IPS-18a (cell line): Measurements from ENCODE around the gene MRPL23.

ENCODE experiments used
- H3K27ac ChIP-seq: one replicate; pipeline ENCODE4 v1.5.1; 2013; ENCODE audit warnings: low read length
- H3K27me3 ChIP-seq: one replicate; pipeline ENCODE4 v1.6.1; 2013; ENCODE audit warnings: mild to moderate bottlenecking, low read length; ENCODE audit not compliant: control insufficient read depth, insufficient read depth
- H3K36me3 ChIP-seq: one replicate; pipeline ENCODE4 v1.6.1; 2013; ENCODE audit warnings: low read depth, low read length; ENCODE audit not compliant: control insufficient read depth
- H3K4me1 ChIP-seq: one replicate; pipeline ENCODE4 v1.6.1; 2013; ENCODE audit warnings: low read depth, low read length; ENCODE audit not compliant: control insufficient read depth
- H3K4me3 ChIP-seq: one replicate; pipeline ENCODE4 v1.5.1; 2013; ENCODE audit warnings: low read length
- H3K9ac ChIP-seq: one replicate; pipeline ENCODE4 v1.6.1; 2013; ENCODE audit warnings: mild to moderate bottlenecking, low read length, moderate library complexity
- H3K9me3 ChIP-seq: one replicate; pipeline ENCODE4 v1.6.1; 2013; ENCODE audit warnings: low read depth, low read length; ENCODE audit not compliant: control insufficient read depth

Gene MRPL23

DNA sequence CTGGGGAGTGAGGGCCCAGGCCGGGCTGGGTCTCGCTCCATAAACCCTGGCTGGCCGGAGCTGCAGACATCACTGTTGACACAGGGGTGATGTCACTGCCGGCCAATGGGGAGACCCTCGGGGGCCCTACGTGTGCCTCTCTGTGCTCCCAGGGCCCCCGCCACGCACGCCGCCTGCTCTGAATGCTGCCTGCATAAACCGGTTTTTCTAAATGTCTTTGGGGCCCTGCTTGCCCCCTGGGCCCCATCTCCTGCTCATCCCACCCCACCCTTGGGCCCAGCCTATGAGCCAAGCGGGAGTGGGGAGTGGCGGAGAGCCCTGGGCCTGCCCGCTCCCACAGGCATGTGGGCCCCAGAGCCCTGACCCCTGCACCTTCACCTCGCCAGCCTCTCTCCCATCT, 42.8 kb downstream of the MRPL23 start:
- Histone ChIP-seq H3K4me3 (no peak overlapping the region), H3K9me3 (no peaks in the 10 kb centered on the region), H3K27ac (no peak overlapping the region), H3K9ac (no peak overlapping the region), H3K27me3 (no peaks in the 10 kb centered on the region), H3K4me1 (no peaks in the 10 kb centered on the region), H3K36me3 (no peaks in the 10 kb centered on the region)

- H3K36me3 ChIP-seq: no peaks in the 10 kb centered on the region
- no peaks in the 10 kb centered on the region for H3K27me3 ChIP-seq
- no peak overlapping the region for H3K4me3 ChIP-seq
- H3K27ac ChIP-seq: no peak overlapping the region
- H3K4me1 ChIP-seq: no peaks in the 10 kb centered on the region
- H3K9ac ChIP-seq: no peak overlapping the region
- no peaks in the 10 kb centered on the region for H3K9me3 ChIP-seq
Measured at GRCh38 chr11:1990872-1991578, 43.9 kb downstream of the MRPL23 start.

- Histone ChIP-seq H3K27ac (no peak overlapping the region), H3K27me3 (no peaks in the 10 kb centered on the region), H3K4me1 (no peaks in the 10 kb centered on the region), H3K9ac (no peak overlapping the region), H3K36me3 (no peaks in the 10 kb centered on the region), H3K4me3 (no peak overlapping the region), H3K9me3 (no peaks in the 10 kb centered on the region)
Measured at GRCh38 chr11:1992111-1992510, 45.0 kb downstream of the MRPL23 start.

- no peak overlapping the region for H3K9ac ChIP-seq
- H3K27me3 ChIP-seq: no peaks in the 10 kb centered on the region
- H3K36me3 ChIP-seq: no peaks in the 10 kb centered on the region
- no peak overlapping the region for H3K4me3 ChIP-seq
- H3K4me1 ChIP-seq: no peaks in the 10 kb centered on the region
- no peak overlapping the region for H3K27ac ChIP-seq
- no peaks in the 10 kb centered on the region for H3K9me3 ChIP-seq
Measured at GRCh38 chr11:1994121-1994520, 47.0 kb downstream of the MRPL23 start.

GRCh38 chr11:1997755-1998154, 50.6 kb downstream of the MRPL23 start, which contains the start of gene H19:
TSS of gene H19 (minus strand) at chr11:1997842.
- Histone ChIP-seq H3K27ac (no peak within 1 kb of the TSS), H3K36me3 (no peaks in the 10 kb centered on the region), H3K4me3 (no peak within 1 kb of the TSS), H3K9ac (no peak within 1 kb of the TSS), H3K4me1 (no peaks in the 10 kb centered on the region), H3K27me3 (no peaks in the 10 kb centered on the region), H3K9me3 (no peaks in the 10 kb centered on the region)

DNA sequence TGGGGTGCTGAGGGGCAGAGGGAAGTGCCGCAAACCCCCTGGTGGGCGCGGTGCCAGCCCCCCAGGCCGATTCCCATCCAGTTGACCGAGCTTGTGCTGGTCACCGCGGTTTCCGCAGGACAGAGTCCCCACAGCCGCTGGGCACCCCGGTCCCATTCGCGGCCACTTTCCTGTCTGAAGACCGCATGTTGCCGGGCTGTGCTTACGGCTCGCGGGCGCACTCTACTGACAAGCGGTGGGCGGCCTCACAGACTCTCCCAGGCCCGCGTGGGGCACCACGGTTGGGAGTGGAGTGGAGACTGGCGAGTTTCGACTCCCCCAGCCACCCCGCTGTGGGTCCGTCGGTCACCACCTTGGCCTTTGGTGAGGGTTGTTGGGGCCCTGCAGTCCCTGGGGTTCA, 51.2 kb downstream of the MRPL23 start:
- Histone ChIP-seq H3K4me1 (no peaks in the 10 kb centered on the region), H3K27me3 (no peaks in the 10 kb centered on the region), H3K4me3 (no peak overlapping the region), H3K9ac (no peak overlapping the region), H3K27ac (no peak overlapping the region), H3K36me3 (no peaks in the 10 kb centered on the region), H3K9me3 (no peaks in the 10 kb centered on the region)

- Histone ChIP-seq H3K9me3 (no peaks in the 10 kb centered on the region), H3K36me3 (no peaks in the 10 kb centered on the region), H3K4me1 (no peaks in the 10 kb centered on the region), H3K9ac (no peak overlapping the region), H3K4me3 (no peak overlapping the region), H3K27me3 (no peaks in the 10 kb centered on the region), H3K27ac (no peak overlapping the region)
Measured at GRCh38 chr11:1998861-1999260, 51.7 kb downstream of the MRPL23 start.

- Histone ChIP-seq H3K27me3 (no peaks in the 10 kb centered on the region), H3K36me3 (no peaks in the 10 kb centered on the region)
Measured at GRCh38 chr11:2002042-2002776, 55.1 kb downstream of the MRPL23 start.

GRCh38 chr11:2002807-2003206, 55.7 kb downstream of the MRPL23 start:
- Histone ChIP-seq H3K4me3 (no peak overlapping the region), H3K36me3 (no peaks in the 10 kb centered on the region), H3K27ac (no peak overlapping the region), H3K4me1 (no peaks in the 10 kb centered on the region), H3K27me3 (no peaks in the 10 kb centered on the region), H3K9ac (no peak overlapping the region), H3K9me3 (no peaks in the 10 kb centered on the region)

More at GRCh38 chr11:2002042-2002776, 55.1 kb downstream of the MRPL23 start:
- Histone ChIP-seq H3K9ac (no peak overlapping the region), H3K27ac (no peak overlapping the region), H3K9me3 (no peaks in the 10 kb centered on the region), H3K4me3 (no peak overlapping the region), H3K4me1 (no peaks in the 10 kb centered on the region)

DNA sequence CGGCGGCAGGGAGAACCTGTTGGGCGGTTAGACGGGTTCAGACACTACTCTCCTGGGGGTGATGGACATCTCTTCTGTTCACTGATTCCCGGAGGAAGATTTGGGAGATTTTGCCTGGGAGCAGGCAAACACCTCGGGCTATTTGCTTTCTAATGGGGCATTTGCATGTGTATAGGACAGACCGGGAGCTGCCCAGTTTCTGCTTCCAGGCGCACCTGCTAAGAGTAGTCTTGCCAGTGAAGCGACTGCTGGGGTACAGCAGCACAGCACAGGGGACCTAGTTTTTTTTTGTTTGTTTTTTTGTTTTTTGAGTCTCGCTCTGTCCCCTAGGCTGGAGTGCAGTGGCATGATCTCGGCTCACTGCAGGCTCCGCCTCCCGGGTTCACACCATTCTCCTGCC, 57.3 kb downstream of the MRPL23 start:
- no peak overlapping the region for H3K9ac ChIP-seq
- no peaks in the 10 kb centered on the region for H3K36me3 ChIP-seq
- no peaks in the 10 kb centered on the region for H3K9me3 ChIP-seq
- H3K27me3 ChIP-seq: no peaks in the 10 kb centered on the region
- no peak overlapping the region for H3K4me3 ChIP-seq
- no peaks in the 10 kb centered on the region for H3K4me1 ChIP-seq
- no peak overlapping the region for H3K27ac ChIP-seq
